Fibroblast of the aortic adventitia (primary cell): ENCODE measurements around the gene GPR39. TPM values are rescaled to one million over a fixed set of nuclear protein-coding genes. Genes with fewer than 3 reads are reported as not detected.

Experiments
- DNase-seq: peaks from one replicate; pipeline ENCODE4 v3.0.0-alpha.2; 2010; ENCODE audit warnings: low read depth
- H3K4me3 ChIP-seq: 2 replicates; pipeline ENCODE4 v1.5.1; 2011; ENCODE audit warnings: low read depth, mild to moderate bottlenecking, control low read depth, low read length, moderate library complexity
- total RNA-seq: library from RNA; depleted of rRNA; stranded (reverse); fragments of >200 nt; gene quantifications from 2 replicates; pipeline ENCODE4 v1.2.3, GENCODE V29; 2012; ENCODE audit warnings: low replicate concordance
- TF ChIP-seq, protein P1 (sequence below): IDR thresholded peaks from 2 replicates; pipeline ENCODE4 v1.5.1; 2011; ENCODE audit warnings: mild to moderate bottlenecking, low read length, control low read depth, inconsistent platforms; ENCODE audit not compliant: insufficient read depth

Gene GPR39
- total RNA-seq, 1 donor: 12.7 TPM

DNA sequence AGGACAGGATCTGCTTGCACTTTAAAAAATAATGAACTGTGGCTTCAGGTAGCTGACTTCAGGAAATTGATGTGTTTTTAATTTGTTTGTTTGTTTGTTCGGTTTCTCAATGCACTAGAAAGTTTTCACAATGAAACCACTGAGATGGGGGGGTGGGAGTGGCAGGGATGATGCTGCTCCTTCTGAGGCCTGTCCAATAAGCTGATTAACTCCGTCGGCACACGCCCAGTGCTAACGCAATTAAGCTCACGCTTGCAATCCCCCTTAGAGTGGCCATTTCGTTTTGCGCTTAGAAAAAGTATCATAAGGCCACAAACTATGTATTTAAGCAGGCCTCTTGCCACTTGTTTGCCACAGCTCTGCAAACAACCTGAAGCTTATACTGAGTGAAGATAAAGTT lies 12.5 kb upstream of the GPR39 start:
- TF ChIP-seq, protein P1, sequence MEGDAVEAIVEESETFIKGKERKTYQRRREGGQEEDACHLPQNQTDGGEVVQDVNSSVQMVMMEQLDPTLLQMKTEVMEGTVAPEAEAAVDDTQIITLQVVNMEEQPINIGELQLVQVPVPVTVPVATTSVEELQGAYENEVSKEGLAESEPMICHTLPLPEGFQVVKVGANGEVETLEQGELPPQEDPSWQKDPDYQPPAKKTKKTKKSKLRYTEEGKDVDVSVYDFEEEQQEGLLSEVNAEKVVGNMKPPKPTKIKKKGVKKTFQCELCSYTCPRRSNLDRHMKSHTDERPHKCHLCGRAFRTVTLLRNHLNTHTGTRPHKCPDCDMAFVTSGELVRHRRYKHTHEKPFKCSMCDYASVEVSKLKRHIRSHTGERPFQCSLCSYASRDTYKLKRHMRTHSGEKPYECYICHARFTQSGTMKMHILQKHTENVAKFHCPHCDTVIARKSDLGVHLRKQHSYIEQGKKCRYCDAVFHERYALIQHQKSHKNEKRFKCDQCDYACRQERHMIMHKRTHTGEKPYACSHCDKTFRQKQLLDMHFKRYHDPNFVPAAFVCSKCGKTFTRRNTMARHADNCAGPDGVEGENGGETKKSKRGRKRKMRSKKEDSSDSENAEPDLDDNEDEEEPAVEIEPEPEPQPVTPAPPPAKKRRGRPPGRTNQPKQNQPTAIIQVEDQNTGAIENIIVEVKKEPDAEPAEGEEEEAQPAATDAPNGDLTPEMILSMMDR: no peak
- H3K4me3 ChIP-seq: no peak overlapping the region
- no peak for DNase-seq

- TF ChIP-seq, protein P1: no peak
- DNase-seq: no peak
- H3K4me3 ChIP-seq: no peak overlapping the region
Observed at GRCh38 chr2:132407784-132408183, 8.8 kb upstream of the GPR39 start.

- no peak overlapping the region for H3K4me3 ChIP-seq
- no peak for DNase-seq
- TF ChIP-seq, protein P1: no peak
Observed at GRCh38 chr2:132412021-132412420, 4.6 kb upstream of the GPR39 start.

DNA sequence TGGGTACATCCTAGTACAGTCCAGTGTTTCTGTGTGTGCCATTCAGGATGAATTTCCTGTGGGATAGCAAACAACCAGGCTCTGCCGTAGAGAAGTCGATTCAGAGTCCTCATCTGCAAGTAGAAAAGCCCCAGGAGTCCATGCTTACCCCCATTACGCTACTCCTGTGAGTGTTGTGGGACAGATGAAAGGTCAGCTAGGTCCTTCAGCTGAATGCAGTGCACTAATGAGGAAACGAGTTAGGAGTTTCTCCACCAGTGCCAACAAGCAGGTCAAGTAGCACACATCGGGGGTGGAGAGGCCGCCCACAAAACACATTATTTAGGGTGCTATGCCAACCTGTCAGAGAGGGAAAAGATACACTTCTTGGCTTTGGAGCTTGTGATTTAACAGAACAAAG lies 2.5 kb upstream of the GPR39 start:
- no peak overlapping the region for H3K4me3 ChIP-seq
- DNase-seq: no peak
- TF ChIP-seq, protein P1: no peak

DNA sequence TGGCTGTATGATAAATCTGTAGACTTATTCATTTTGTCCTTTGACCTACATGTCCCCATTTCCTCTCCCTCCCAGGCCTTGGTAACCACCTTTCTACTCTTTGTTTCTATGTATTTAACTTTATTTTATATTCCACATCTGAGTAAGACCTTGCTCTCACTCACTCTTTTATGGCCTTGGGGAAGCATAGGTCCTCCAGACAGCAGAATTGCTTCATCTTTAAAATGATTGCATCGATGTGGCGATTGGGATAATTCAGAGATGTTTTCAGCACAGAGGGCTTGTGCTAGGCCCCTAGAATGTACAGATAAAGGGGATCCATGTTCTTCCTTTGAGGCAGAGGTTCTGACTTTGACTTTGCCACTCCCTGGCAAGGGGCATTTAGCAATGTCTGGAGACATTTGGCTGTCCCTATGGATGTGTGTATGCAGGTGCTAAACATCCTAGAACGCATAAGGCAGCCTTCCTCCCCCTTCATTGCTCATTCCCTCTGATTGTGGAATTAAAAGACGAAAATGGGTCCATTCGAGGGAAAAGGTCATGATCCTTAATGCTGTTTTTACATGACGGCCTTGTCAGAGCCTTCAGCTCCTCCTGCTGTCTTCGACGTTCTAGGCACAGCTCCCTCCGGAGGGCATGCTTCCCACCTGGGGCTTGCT lies 1.2 kb upstream of the GPR39 start:
- H3K4me3 ChIP-seq: peak overlapping the region; percentile 67
- TF ChIP-seq, protein P1: no peak
- peak; percentile 44 for DNase-seq

DNA sequence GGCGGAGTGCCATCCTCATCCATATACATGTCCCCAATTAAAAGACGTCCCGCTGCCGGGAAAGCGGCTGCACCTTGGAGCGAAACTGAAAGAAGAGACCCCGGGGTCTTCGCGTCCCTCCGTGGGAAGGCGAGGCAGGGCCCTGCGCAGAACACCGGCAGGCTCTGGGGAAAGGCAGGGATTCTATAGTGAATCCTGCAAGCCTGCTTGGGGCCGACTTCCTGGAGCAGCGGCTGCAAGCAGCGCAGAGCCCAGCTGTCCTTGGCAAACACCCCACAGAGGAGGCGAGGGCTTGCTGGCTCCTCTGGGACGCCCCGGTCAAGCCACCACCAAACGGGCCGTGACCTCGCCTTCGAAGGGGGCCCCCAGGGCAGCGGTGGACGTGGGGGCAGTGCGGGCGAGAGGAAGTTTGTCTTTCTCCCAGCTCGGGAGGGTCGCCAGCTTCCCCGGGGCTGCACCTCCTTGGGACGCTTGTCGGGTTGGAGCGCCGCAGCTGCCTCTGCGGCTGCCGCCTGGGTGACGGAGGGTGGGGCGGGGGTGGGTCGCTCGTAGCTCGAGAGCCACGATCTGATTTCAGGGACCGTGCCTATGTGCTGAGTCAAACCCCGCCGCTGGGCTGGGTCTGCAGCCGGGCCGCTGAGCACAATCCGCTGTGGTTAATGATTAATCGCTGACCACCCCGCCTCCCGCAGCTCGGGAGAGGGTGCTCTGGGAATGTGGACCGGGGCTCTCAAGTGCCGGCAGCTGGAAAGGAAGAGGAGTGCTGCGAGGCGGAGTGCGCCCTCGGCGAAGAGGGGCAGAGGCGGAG lies 486 bp upstream of the GPR39 start:
- H3K4me3 ChIP-seq: peak overlapping the region; percentile 67
- TF ChIP-seq, protein P1: peak; percentile 6
- peak; percentile 94 for DNase-seq
